NCI-H1105 treated with DMSO at 0.1 percent for 48 hours (cell line): ENCODE results near the gene CADM1.

ENCODE experiments used
- DNase-seq: peaks from one replicate; lab custom pipeline; 2025; lab: John Stamatoyannopoulos, UW

CADM1 gene

GRCh38 chr11:115147243-115147807 lies 356.9 kb downstream of the CADM1 start:
- DNase-seq = no peak

- DNase-seq = no peak
These were observed 357.8 kb downstream of the CADM1 start for GRCh38 chr11:115146425-115146824.

DNA sequence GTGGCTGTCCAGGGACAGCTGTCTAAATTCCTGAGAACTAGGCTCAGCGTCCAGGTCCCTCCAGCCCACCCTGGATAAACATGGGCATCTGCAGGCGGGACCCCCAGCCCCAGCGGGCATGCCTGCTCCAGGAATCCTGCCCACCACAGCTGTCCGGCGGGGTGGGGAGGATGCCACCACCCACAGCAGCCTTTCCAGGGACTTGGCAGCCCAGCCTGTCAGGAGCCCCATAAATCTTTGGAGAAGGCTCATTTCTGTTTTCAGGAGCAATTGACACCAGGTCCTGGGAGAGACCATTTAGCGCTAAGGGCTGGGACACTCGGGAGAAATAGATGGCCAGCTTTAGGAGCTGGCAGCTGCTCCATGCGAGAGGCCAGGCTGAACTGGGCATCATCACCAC lies 358.9 kb downstream of the CADM1 start:
- DNase-seq = peak; percentile 91

DNA sequence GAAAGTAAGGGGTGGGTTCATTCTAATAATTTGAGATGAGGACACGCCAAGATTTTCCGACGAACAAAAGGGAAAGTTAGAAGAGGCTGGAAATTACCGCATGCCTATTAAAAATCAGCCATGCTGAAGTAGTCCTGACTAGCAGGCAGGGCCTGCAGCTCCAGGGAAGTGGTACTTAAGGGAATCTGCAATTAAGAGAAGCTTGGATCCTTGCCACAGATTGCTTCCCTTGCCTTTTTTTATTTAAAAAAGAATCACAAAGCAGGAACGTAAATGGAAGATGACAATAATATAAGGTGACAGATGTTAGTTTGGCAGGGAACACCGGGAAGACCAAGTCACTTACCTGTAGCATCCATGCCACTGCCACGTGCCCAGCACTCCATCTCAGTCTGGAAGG lies 359.3 kb downstream of the CADM1 start:
- DNase-seq = peak; percentile 98

DNA sequence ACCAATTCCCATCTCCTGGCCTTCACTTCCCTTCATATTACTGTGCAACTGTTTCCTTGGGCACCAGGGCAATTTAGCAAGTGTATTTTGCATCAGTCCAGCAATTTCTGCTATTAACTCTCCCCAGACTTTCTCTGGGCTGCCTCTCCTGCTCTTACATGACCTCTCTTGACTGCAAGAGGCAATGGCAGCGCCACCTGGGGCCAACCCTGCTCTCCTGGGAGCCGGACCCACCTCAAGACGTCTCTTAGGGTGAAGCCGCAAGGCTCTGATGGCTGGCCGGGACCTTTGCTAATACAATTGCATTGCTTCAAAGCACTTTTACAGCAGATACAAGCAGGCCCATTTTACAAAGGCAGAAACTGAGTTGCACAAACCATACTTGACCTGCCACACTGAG lies 360.2 kb downstream of the CADM1 start:
- DNase-seq = no peak

- DNase-seq = no peak
These were observed 362.7 kb downstream of the CADM1 start for GRCh38 chr11:115141231-115142114.

DNA sequence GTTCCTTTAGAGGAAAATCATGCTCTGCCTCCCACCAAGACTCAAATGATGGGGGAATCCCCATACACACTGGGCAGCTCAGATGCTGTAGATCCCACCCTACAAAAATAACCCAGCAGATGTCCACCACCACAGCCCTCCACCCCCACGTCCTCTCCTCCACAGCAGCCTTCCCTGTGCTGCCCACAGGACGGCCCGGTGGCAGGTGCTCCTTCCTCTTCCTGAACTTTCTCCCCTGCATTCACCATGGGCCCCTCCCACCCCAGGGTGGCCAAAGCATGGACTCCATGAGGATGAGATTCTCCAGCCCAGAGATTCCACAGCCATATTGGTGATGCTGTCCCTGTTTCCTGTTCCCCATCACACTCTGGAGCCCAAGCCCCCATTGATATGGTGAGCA lies 368.3 kb downstream of the CADM1 start:
- DNase-seq = no peak

DNA sequence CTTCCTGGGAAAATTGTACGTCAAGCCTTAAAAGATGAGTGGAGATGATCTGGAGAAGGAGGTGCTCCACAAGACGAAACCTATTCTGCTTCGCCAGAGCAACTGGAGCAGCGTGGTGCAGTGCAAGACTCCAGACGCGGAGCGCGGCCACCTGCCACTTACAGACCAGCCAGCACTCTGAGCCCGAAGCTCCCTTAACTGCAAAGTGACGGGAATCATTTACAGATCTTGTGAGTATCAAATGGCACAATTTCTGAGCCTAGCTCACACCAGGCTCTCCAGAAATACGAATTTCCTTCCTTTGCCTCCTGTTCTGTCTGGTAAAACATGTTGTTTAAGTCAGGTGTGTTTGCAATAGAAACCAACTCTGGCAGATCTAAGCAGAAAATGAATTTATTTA lies 369.3 kb downstream of the CADM1 start:
- no peak for DNase-seq

DNA sequence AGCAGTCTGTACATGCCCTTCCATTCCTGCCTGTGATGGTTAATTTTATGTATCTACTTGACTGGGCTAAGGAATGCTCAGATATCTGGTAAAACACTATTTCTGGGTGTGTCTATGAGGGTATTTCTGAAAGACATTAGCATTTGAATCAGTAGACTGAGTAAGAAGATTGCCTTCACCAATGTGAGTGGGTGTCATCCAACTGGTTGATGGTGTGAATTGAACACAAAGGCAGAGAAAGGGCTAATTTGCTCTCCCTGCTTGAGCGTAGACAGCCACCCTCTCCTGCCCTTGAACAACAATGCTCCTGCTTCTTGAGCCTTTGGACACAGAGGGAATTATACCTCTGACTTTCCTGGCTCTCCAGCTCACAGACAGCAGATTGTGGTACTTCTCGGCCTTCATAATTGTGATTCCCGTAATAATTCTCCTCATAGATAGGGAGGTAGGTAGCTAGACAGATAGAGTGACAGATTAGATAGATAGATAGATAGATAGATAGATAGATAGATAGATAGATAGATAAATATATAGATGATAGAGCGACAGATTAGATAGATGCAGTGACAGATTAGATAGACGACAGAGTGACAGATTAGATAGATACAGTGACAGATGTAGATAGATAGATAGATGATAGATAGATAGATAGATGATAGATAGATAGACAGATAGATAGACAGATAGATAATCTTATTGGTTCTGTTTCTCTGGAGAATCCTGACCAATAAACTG lies 370.6 kb downstream of the CADM1 start:
- DNase-seq = no peak

GRCh38 chr11:115132436-115133228 lies 371.6 kb downstream of the CADM1 start:
- DNase-seq = no peak

DNA sequence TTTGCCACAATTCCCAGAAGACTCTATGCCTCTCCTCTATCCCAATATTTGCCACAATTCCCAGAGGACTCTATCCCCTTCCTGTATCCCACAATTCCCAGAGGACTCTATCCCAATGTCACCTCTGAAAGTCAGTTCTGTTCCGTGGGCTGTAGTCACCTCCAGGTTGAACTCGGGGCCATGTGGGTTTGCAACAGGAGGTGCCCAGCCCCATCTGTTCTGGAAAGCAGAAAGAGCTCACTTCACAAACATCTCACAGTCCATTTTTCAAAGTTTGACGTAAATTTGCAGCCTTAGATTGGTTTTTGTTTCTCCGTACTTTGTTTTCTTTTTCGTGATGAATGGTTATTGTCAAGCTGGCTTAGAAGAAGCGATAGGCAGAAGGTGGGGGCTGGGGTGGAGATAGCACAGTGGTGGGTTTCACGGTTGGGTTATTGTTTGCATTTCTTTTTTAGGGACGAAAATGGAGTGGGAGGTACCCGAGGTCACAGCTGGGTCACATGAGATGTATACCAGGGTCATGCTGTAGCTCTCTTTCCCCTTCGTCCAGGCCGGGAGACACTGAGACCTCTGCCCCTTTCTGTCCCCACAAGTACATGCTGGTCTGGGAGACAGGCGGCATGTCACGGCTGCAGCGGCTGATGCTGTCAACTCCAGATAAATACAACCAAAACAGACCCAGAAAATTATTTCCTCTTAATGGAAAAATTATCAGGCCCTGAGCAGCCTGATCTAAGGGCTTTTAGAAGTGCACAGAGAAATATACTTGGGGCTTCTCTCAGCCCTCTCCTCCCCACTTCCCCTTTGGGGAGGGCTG lies 374.5 kb downstream of the CADM1 start:
- DNase-seq = no peak

GRCh38 chr11:115128226-115128625 lies 376.0 kb downstream of the CADM1 start:
- no peak for DNase-seq

DNA sequence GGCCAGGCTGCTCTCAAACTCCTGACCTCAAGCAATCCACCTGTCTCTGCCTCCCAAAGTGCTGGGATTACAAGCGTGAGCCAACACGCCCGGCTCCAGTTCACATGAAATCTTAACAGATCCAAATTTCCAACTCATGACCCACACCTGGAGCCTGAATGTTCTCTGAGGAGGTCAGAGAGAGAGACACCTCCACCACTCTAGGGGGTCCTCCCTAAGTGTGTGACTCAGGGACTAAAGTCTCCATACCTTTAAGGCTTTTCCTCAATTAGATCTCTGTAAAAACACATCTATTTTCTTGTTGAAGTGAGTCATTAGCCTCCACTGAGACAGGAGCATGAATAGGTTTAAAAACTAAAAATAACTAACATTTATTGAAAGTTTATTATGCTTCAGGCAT lies 376.4 kb downstream of the CADM1 start:
- no peak for DNase-seq

GRCh38 chr11:115126515-115127208 lies 377.6 kb downstream of the CADM1 start:
- DNase-seq = no peak

GRCh38 chr11:115126092-115126491 lies 378.1 kb downstream of the CADM1 start:
- no peak for DNase-seq

GRCh38 chr11:115124786-115125185 lies 379.4 kb downstream of the CADM1 start:
- DNase-seq = no peak

DNA sequence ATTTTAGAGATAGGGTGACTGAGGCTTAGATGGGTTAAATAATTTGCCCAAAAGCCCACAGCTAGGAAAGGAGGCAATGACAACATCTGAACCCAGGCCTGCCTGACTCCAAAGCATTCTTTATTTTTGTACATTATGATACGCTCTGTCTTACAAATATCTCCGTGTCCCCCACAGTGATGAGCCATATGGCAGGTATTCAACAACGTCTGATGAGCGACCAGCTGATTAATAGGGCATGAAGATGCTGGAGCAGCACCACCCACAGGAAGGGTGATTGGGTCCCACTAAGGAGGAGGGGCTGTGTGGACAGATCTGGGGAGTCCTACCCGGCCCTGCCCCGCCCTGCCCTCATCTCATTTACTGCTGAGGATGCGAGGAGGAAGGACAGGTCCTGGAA lies 380.6 kb downstream of the CADM1 start:
- no peak for DNase-seq

DNA sequence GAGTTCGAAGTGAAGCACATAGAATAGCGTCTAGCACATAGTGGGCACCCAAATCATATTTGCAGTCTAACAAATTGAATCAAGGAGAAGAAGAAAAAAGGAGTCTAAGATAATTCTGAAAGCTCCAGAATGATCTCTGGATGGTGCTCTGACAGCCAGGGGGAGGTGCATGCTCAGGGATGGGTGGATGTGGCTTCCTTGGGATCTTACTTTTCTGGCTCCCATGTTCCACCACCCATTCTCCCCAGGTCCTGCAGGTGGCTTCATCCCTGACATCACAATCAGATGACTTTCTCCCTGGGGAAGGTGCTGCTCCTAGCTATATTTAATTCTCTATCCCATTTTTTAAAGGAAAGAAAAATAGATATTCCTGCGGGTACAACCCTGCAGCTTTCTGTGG lies 381.9 kb downstream of the CADM1 start:
- DNase-seq = no peak
